Measurements from ENCODE around the gene PSRC1.

DNA sequence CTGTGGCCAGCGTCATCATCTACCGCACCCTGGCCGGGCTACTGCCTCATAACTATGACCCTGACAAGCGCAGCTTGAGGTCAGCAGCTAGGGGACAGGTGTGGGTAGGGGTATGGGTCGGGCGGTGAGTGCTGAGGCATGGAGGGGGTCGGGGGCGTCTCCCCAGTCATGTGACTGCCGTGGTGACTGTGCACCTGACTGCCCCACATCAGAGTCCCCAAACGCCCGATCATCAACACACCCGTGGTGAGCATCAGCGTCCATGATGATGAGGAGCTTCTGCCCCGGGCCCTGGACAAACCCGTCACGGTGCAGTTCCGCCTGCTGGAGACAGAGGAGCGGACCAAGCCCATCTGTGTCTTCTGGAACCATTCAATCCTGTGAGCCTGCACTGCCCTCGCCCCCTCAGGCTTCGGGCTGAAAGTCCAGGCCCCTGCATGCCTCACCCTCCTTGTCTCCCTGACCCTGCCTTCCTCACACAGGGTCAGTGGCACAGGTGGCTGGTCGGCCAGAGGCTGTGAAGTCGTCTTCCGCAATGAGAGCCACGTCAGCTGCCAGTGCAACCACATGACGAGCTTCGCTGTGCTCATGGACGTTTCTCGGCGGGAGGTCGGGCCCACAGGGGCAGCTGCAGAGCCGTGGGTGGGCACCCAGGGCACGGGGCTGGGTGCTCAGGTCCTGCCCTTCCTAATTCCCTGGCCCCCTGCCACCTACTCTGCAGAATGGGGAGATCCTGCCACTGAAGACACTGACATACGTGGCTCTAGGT is 13.5 kb downstream of the PSRC1 start:
- no peak for TF ChIP-seq POLR2AphosphoS5 (IDR thresholded peaks at IDR 0.05; ENCODE audit: borderline replicate concordance, low read depth, low read length)
- TF ChIP-seq EZH2 (IDR thresholded peaks at IDR 0.05), result no peak

All from SK-N-MC (cell line).